GM19463 (cell line): ENCODE results near the gene MPO.
A peak's percentile ranks its signal among the peaks of the same experiment; 100 is the strongest.

Experiments used
- ATAC-seq: cut with Tn5 transposase; IDR thresholded peaks from one replicate; pipeline ENCODE4 v1.9.1; 2021; ENCODE audit warnings: mild to moderate bottlenecking, moderate library complexity; ENCODE audit not compliant: unreplicated experiment

MPO gene

DNA sequence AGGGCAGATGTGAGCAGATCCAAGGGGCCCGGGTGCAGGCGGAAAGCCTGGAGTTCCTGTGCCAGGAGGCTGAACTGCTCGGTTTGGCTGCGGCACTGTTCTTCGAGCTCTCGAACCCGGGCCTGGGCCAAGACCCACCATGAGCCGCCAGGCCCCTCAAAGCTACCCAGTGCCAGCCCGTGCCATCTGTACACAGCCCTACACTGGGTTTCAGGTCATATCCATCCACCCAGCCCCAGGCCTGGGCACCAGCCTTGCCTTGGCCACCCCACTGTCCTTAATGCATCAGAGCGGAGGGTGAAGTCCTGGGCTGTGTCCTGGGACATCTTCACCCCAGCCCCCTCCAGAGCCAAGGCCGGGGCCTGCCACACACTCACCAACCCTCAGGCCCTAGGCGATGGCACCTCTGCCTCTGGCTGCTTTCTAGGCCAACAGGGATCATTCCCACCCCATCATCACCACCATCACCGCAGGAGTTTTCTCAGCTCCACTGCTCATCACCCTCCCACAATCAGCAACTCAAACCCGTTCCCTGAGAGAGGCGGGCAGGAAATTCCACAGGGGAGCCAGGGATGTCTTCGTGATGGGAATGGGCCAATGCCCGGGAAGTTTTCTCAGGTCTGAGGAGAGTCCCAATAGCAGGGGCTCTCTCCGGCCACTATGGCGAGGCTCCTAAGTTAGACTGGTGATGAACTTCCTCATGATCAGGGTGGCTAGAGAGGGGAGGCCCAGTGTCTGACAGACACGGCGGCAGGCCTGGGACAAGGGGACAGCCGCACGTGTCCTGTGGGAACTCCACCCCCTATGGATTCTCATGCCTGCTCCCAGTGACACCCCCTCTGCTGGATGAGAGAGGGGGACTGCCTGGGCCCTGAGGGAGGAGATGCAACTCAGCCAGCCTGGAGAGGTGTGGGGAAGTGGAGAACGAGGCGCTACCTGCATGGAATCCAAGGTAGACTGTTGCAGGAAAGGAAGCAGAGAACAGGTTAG lies 38.7 kb upstream of the MPO start:
- no peak for ATAC-seq

DNA sequence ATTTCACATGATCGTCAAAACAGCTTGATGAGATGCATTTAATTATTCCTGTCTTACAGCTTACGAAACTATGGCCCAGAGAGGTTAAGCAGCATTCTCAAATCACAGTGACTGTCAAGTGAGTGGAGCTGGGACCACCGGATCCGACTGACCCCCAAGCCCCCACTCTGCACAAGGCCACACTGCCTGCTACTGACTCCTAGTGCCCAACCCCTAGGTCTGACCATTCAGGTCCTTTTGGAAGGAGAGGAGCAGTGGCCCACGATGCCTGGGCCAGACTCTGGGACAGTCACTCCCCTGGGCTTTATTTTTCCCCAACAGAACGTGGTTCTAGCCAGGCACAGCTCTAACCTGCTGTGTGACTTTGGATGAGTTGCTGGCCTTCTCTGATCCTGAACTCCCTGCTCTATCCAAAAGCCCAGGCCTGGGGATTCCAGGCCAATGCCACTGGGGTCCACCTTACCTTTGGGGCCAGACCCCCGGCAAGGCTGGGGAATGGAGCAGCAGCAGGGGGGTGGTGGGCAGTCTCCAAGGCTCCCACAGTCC lies 38.0 kb upstream of the MPO start:
- ATAC-seq = no peak

DNA sequence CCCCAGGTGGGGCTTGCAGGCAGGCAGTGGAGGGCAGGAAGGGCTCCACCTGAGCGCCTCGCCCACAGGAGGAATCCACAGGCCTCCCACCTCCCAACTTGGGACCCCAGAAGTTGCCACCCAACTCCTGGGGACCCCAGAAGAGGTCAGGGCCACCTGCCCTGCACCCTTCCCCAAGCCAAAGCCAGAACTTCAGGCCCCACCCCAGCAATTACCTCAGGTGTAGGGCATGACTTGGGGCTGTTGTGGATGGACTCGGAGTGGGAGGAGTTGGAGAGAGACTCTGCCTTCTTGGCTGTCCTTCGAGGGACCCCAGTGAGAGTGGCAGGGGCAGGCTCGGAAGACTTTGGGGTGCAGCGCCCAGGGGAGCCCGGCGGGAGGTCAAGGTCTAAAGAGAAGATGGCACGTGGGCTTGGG lies 37.3 kb upstream of the MPO start:
- ATAC-seq = no peak

DNA sequence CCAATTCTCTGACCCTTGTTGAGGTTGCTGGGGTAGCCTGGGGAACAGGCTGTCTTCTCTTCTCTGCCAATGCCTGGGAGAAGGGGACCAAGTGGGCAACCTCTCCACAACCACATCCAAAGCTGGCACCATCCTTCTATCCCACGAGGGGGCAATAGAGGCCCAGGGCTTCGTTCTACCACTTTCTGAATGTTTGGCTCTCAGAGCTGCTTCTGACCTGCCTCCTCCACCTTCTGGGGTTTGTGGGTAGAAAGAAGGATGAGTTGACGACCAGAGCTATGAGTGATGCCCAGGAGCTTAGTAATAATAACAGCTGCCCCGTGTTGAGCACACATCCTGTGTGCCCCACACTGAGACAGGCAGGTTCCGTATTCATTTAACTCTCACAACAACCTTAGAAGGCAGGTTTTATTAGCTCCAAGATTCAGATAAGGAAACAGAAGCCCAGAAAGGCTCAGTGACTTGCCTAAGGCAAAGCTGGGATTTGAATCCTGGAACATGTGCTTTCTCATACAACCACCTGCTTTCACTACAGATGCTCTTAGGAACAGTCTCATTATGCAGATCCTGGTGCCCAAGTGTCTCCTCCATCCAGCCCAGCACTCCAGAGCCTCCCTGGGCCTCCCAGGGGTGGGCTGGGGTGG lies 36.8 kb upstream of the MPO start:
- peak; percentile 71 for ATAC-seq

DNA sequence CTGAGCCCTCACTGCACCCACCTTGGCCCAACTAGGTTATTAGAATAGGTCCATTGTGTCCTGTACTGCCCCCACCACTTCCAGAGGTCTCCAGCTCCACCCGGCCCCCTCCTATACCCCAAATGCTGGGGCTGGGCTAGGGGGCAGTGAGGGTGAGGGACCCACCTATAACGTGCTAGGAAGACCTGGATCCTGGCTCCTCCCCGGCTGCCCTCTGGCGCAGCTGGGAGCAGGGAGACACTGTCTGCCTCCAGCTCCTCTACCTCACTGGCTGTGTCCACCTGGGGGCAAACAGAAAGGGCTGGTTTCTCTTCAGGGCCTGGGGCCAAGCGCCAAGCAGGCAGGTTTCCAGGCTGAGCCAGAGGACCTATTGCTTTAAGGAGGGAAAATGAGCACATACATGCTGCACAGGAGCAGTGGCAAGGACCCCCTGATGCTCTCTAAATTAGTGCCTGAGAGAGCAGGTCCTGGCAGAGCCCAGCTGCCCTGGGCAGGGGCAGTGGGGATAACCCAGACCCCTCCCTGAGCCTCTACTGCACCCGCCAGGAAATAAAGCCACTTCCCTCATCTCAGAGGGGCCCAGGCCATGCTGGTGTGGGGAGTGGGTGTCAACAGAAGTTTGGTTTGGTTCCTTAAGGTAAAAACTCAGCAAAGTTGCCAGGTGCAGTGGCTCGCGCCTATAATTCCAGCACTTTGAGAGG lies 35.7 kb upstream of the MPO start:
- ATAC-seq = no peak

DNA sequence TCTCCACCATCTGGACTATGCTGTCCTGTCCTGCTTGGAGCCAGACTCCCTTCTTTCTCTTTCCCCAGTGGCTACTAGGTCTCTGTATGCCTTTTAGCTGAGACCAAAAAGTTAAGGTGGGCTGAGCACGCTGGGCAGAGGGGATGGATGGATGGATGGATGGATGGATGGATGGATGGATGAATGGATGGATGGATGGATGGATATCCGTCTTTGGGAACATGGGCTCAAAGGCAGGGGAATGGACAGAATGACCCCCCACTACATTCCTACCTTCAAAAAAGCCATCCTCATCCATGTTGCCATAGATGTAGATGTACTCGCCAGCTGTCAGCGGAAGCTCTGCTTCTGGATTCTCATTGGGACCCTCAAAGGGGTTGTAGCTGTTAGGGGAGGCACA lies 35.0 kb upstream of the MPO start:
- ATAC-seq = no peak

DNA sequence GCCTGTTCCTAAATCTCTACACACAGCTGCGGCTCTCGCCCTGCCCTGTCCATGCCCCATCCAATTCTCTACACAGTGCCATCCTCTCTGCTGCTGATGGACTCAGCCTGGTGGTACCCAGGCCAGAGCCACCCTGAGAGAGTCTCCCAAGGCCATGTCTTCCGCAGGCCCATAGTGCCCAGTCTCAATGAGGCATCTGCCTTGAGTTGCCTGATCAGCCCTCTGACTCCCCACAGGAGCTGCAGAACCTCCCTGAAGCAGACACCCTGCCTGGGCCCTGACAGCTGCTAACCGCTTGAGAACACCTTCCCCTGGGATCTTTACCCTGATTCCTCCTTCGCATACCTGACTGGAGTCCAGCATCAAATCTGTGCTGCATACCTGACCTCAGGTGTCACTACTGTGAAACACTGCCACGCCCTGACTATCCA lies 34.6 kb upstream of the MPO start:
- no peak for ATAC-seq

DNA sequence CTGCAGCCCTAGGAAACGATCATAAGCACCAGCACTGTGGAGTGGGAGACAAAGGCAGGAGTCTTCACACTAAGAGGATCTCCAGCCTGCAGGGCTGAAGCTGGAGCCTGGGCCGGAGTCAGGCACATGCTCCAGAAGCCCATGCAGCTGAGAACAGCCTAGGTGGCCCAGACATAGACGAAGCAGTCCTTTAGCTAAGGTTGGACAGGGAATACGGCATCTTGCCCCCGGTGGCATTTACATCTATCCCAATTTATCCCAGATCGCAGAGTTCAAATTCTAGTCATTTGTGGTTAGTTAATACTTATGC lies 33.9 kb upstream of the MPO start:
- no peak for ATAC-seq

DNA sequence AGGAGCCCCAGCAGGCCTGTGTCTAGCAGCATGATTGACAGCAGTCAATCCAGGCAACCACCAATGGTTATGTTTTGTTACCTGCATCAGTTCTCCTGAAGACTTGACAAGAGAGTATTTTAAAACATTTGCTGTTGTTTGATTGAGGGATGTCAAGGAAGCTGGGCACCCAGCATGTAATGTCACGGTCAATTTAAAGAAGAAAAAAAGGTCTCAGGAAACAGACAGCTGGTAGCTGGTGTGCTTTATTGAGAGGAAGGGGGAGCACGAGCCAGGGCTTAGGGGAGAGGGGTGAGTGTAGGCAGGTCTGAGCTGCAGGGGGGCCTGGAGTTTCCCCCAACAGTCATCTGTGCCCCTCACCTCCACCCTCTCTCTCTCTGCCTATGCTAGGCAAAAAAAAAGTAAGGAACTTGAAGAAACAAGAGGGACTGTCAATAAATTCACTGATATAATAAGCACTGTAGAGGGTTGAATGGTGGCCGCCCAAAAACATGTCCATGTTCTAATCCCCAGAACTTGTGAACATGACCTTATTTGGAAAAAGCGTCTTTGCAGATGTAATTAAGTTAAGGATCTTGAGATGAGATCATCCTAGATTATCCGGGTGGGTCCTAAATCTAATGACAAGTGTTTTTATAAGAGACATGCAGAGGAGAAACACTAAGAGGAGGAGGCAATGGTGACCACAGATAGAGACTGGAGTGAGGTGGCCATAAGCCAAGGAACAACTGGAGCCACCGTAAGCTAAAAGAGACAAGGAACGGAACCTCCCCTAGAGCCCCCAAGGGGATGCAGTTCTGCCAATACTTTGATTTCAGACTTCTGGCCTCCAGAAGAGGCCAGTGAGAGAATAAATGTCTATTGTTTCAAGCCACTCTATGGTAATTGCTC lies 33.3 kb upstream of the MPO start:
- ATAC-seq = no peak

DNA sequence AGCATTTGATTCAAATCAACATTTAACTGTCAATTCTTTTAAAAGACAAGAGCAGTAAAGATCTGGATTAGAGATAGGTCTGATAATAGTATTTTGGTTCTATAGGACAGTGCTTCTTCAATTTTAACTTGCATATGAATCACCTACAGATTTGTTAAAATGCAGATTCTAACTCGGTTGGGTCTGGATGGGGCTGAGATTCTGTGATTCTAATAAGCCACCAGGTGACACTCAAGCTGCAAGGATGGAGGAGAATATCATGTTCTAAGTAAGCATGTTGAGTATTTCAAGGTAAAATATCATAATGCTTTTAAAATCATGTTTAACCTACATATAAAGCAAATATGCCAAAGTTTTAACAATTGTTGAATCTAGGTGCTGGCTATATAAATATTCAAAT lies 32.1 kb upstream of the MPO start:
- no peak for ATAC-seq

DNA sequence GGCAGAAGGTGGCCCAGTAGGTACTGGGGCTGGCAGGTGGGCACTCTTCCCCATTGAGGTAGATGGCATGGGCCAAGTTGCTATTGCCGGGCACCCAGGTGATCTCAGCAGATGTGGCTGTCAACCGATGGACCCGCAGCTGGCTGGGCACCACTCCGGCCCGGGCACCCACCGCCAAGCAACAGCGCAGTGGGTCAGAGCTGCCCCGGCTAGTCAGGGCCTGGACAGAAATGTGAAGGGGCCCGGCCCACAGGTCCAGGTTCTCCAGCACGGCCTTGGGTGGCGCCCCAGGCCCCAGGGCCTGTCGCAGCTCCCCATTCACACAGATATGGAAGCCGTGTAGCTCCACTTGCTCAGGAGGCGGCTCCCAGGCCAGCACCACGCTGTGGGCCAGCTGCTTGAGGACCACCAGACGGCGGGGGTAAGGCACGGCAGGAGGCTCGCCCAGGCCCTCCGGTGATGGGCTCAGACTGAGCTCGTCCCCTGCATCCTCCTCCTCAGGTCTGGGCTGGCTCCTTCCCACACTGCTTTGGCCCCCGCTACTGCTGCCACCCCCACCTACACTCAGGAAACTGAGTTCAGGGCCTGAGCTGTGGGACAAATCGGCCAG lies 31.4 kb upstream of the MPO start:
- ATAC-seq = no peak

DNA sequence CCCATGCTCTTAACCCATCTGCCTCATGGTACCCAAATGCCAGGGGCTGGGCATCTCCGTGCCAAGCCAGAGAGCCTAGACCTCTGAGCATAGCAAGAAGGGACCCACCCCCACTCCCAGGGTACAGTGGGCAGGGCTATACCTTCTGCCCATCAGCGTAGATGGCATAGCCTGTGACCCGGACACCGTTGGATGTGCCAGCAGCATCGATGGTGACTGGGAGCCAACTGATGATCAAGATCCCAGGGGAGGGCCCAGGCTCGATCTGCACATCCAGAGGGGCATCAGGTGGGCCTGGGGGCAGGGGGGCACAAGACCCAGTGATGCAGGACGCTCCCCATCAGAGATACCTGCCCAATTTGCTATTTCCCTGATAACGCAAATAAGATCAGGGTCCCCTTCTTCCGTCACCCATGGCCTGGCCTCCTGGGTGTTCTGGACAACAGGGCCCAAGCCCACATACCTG lies 30.7 kb upstream of the MPO start:
- no peak for ATAC-seq

DNA sequence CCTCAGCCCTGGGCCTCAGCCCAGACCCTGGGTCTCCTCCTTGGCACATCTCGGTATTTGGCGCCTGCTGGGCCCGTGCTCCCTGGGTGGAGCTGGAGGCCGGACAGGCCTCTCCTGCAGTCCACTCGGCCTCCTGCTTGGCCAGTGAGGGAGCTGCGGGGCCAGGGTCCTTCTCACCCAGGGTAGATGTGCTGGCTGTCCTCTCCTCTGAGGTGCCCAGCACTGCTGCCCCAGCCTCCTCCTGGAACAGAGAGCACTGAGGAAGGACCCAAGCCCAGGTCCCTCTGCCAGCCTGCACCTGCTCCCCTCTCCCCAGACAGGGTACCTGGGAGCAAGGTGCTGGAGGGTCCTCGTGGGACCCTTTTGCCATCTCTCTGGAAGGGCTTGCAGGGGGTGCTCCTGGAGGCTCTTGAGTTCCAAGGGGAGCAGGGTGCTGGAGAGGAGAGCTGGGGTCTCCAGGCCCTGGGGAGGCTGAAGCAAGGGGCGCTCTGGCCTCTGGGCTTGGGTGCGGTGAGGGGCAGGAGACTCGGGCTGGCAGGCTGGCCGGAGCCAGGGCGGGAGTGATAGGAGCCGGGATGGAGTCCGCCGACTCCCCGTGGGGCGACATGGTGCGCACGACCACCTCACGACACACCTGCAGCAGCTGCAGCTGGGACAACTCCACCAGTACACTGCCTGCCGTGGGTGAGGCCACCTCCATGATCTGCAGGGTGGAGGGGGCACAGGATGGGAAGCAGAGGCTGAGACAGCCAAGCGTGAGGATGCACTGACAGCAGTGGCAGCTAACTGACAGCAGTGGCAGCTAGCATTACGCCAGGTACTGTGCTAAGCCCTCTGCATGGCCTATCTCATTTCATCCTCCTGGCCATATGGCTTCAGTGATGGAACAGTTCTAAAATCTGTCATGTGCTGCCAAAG lies 30.0 kb upstream of the MPO start:
- no peak for ATAC-seq

DNA sequence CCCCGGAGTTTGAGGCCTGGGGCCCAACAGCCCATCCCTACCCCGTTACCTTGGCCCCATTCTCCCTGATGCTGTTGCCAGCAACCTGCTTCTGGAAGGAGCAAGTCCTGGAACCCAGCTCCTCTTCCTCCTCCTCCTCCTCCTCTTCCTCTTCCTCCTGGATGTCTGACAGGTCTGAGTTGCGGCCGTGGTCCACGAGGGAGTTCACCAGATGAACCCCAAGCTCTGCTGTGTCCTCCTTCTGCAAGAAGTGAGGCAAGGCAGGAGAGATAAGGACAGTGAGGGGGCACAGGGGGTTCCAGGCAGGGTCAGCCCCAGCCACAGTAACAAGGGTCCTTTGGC lies 29.2 kb upstream of the MPO start:
- ATAC-seq = no peak

DNA sequence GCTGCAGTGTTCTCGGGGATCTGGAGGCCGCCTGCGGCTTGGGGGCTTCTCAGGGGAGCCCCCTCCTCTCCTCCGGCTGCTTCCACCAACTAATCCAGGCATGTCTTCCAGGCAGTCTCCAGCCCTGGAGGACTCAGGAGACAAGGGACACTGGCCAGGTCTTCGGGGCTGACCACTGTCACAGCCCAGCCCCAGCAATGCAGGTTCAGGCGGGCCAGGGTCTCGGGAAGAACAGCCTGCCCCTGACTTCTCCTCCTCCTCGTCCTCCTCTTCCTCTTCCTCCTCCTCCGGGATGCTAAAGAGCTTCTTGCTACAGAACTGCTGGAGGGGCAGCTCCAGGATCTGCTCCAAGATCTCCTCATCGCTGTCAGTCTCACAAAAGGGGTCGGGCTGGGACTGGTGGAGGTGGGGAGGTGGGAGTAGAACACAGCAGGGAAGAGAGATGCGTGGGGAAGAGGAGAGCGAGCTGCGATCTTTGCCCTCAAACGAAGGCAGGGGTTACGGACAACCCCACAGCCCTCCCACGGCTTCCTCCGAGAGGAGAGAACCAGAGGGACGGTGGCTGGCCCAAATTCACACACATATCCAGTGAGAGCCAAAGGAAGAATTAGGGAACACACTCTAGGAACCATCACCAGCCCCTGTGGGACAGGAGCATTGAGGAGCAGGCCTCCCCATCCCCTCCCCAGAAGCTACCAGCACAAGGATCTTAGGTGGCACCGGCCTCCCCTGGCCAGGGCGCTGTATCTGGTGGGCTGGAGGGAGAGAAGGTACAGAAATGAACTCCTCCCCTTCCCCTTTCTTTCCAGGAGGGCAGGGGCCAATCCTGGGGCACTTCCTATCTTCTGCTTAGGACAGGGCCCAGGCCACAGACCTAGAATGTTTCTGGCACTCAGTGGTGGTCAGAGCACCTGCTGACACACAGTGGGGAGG lies 28.5 kb upstream of the MPO start:
- no peak for ATAC-seq

DNA sequence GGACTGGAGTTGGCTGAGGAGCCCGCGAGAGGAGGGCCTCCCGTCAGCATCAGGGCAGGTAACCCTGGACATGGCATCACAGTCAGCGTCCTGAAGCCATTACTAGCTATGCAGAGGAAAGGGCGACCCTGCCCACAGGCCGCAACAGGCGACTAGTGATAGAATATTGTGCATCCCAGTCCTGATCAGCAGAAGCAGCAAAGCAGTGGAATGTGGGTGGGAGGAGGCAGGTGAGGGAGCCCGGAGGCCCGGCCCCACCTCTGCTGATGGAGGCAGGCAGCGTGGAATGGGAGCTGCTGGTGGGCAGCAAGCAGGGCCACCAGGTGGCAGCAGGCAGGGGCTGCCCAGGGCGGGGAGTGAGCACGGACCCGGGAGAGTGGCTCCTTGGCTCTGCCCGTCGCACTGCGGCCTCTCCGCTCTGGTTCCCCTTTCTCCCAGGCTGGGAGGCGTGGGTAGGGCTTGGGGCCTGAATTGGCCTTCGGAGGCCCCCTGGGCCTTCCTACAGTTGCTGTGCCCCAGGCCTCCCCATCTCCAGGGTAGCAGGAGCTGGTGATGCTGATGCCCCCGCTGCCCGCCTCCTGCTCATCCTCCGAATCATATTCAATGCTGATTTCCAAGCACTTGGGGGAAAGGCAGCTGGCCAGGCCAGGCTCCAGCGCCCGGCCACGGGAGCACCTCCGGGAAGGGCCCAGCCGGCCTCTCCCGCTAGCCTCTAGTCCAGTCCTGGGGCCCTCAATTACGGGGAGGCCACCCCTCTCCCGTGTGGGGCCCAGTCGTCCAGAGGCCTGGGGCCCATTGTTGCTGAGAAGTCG lies 27.6 kb upstream of the MPO start:
- ATAC-seq = no peak
